ENCODE measurements around the gene ATP9A.
"Not testable (repeated sequence)": the region's sequence is repeated elsewhere in the genome, so short reads cannot be mapped to it uniquely, and the experiment has no call there.

Gene ATP9A

GRCh38 chr20:51585148-51585547, 183.0 kb downstream of the ATP9A start:
- in situ Hi-C loops (cut with HindIII; ENCODE audit: low sequenced_read_pairs) = no loop called here

- in situ Hi-C loops (cut with HindIII; ENCODE audit: low sequenced_read_pairs) = no loop called here
These were observed 183.5 kb downstream of the ATP9A start for GRCh38 chr20:51584737-51585136.

GRCh38 chr20:51584116-51584515, 184.1 kb downstream of the ATP9A start:
- in situ Hi-C loops (cut with HindIII; ENCODE audit: low sequenced_read_pairs) = no loop called here

GRCh38 chr20:51583499-51583898, 184.7 kb downstream of the ATP9A start:
- in situ Hi-C loops (cut with HindIII; ENCODE audit: low sequenced_read_pairs) = no loop called here

GRCh38 chr20:51583073-51583472, 185.1 kb downstream of the ATP9A start:
- in situ Hi-C loops (cut with HindIII; ENCODE audit: low sequenced_read_pairs) = no loop called here

- in situ Hi-C loops (cut with HindIII; ENCODE audit: low sequenced_read_pairs) = no loop called here
These were observed 186.6 kb downstream of the ATP9A start for GRCh38 chr20:51581571-51581970.

GRCh38 chr20:51579137-51579536, 189.1 kb downstream of the ATP9A start:
- in situ Hi-C loops (cut with HindIII; ENCODE audit: low sequenced_read_pairs) = no loop called here

GRCh38 chr20:51578145-51578459, 190.1 kb downstream of the ATP9A start:
- in situ Hi-C loops (cut with HindIII; ENCODE audit: low sequenced_read_pairs) = no loop called here

GRCh38 chr20:51577432-51578144, 190.6 kb downstream of the ATP9A start:
- in situ Hi-C loops (cut with HindIII; ENCODE audit: low sequenced_read_pairs) = no loop called here

- in situ Hi-C loops (cut with HindIII; ENCODE audit: low sequenced_read_pairs) = no loop called here
These were observed 192.7 kb downstream of the ATP9A start for GRCh38 chr20:51575486-51575885.

GRCh38 chr20:51574248-51575033, 193.7 kb downstream of the ATP9A start:
- in situ Hi-C loops (cut with HindIII; ENCODE audit: low sequenced_read_pairs) = no loop called here

GRCh38 chr20:51573576-51574243, 194.5 kb downstream of the ATP9A start:
- in situ Hi-C loops (cut with HindIII; ENCODE audit: low sequenced_read_pairs) = no loop called here

- in situ Hi-C loops (cut with HindIII; ENCODE audit: low sequenced_read_pairs) = no loop called here
These were observed 196.8 kb downstream of the ATP9A start for GRCh38 chr20:51571460-51571794.

- in situ Hi-C loops (cut with HindIII; ENCODE audit: low sequenced_read_pairs) = no loop called here
These were observed 197.3 kb downstream of the ATP9A start for GRCh38 chr20:51570739-51571459.

- in situ Hi-C loops (cut with HindIII; ENCODE audit: low sequenced_read_pairs) = no loop called here
These were observed 198.1 kb downstream of the ATP9A start for GRCh38 chr20:51569815-51570738.

GRCh38 chr20:51568533-51568932, 199.7 kb downstream of the ATP9A start:
- in situ Hi-C loops (cut with HindIII; ENCODE audit: low sequenced_read_pairs) = not testable (repeated sequence)

GRCh38 chr20:51567622-51568021, 200.6 kb downstream of the ATP9A start:
- in situ Hi-C loops (cut with HindIII; ENCODE audit: low sequenced_read_pairs) = no loop called here

GRCh38 chr20:51566594-51566993, 201.6 kb downstream of the ATP9A start:
- in situ Hi-C loops (cut with HindIII; ENCODE audit: low sequenced_read_pairs) = no loop called here

GRCh38 chr20:51565298-51566144, 202.7 kb downstream of the ATP9A start:
- in situ Hi-C loops (cut with HindIII; ENCODE audit: low sequenced_read_pairs) = no loop called here

Measured in endothelial cell of hepatic sinusoid (primary cell).